ENCODE results near the gene FUT8.

DNA sequence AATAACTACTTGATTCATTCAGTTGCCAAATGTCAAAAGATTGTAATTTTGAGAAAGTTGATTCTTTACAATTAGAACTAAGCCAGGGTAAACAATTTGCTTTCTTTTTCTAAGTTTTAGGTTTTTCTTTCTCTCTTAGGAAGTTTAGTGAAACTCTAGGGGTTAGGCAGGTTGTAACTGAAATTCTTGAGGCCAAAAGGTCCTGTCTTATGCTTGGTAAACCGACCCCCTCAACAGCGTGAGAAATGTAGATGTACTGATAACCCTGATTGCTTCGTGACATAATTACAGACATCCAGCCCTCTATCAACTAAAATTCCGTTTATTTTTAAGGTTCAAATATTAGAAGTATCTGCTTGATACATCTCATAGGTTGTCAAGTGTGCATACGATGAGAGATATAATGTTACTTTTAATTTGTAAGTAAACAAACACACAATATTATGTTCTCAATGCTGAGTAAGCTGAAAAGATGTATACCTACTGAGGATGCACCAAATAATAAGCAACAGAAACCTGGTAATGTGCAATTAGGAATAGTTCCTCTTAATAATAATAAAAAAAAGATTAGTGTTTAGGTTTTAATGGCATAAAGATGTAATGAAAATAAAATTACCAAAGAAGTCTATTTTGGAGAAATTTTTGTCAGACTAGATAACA, 7.2 kb downstream of the FUT8 start:
- TF ChIP-seq, protein P1, sequence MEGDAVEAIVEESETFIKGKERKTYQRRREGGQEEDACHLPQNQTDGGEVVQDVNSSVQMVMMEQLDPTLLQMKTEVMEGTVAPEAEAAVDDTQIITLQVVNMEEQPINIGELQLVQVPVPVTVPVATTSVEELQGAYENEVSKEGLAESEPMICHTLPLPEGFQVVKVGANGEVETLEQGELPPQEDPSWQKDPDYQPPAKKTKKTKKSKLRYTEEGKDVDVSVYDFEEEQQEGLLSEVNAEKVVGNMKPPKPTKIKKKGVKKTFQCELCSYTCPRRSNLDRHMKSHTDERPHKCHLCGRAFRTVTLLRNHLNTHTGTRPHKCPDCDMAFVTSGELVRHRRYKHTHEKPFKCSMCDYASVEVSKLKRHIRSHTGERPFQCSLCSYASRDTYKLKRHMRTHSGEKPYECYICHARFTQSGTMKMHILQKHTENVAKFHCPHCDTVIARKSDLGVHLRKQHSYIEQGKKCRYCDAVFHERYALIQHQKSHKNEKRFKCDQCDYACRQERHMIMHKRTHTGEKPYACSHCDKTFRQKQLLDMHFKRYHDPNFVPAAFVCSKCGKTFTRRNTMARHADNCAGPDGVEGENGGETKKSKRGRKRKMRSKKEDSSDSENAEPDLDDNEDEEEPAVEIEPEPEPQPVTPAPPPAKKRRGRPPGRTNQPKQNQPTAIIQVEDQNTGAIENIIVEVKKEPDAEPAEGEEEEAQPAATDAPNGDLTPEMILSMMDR (IDR thresholded peaks at IDR 0.05) = no peak
- no peak for TF ChIP-seq EZH2 (IDR thresholded peaks at IDR 0.05; ENCODE audit: borderline replicate concordance, insufficient read depth, low read depth, low read length, poor library complexity, severe bottlenecking)
